HG02763 (cell line): ENCODE results near the gene TAPBP.

Source experiments
- ATAC-seq: cut with Tn5 transposase; IDR thresholded peaks from one replicate; pipeline ENCODE4 v1.9.1; 2021; ENCODE audit warnings: mild to moderate bottlenecking, moderate library complexity; ENCODE audit not compliant: unreplicated experiment

TAPBP gene

GRCh38 chr6:33320315-33321181 is 6.7 kb upstream of the TAPBP start:
- ATAC-seq, result no peak

GRCh38 chr6:33319939-33320314 is 6.0 kb upstream of the TAPBP start:
- no peak for ATAC-seq

- ATAC-seq, result no peak
These were observed 4.7 kb upstream of the TAPBP start for GRCh38 chr6:33318426-33319073.

- ATAC-seq, result peak; percentile 51
These were observed 4.0 kb upstream of the TAPBP start, which contains the start of gene ZBTB22 for GRCh38 chr6:33317669-33318425. ZBTB22 (minus strand) TSS chr6:33317744; CDS start chr6:33316916, 828 bp downstream.

GRCh38 chr6:33317419-33317668 is 3.5 kb upstream of the TAPBP start:
- no peak for ATAC-seq

GRCh38 chr6:33316603-33317418 is 2.9 kb upstream of the TAPBP start:
- ATAC-seq, result no peak

- no peak for ATAC-seq
These were observed 2.1 kb upstream of the TAPBP start for GRCh38 chr6:33315793-33316602.

GRCh38 chr6:33314943-33315792 is 1.3 kb upstream of the TAPBP start:
- no peak for ATAC-seq

- no peak for ATAC-seq
These were observed 651 bp upstream of the TAPBP start for GRCh38 chr6:33314515-33314942.

GRCh38 chr6:33313105-33313708 is 671 bp downstream of the TAPBP start:
- ATAC-seq, result no peak

- no peak for ATAC-seq
These were observed 1.3 kb downstream of the TAPBP start for GRCh38 chr6:33312361-33313104.

GRCh38 chr6:33306356-33306755 is 7.5 kb downstream of the TAPBP start:
- ATAC-seq, result no peak

- no peak for ATAC-seq
These were observed 8.8 kb downstream of the TAPBP start for GRCh38 chr6:33305052-33305451.

- ATAC-seq, result no peak
These were observed 9.7 kb downstream of the TAPBP start for GRCh38 chr6:33304216-33304615.

- ATAC-seq, result no peak
These were observed 12.0 kb downstream of the TAPBP start for GRCh38 chr6:33301877-33302276.

GRCh38 chr6:33299237-33299944 is 14.5 kb downstream of the TAPBP start:
- ATAC-seq, result peak; percentile 78

- peak; percentile 26 for ATAC-seq
These were observed 15.1 kb downstream of the TAPBP start, which contains the start of gene RGL2 for GRCh38 chr6:33298773-33299236. RGL2 (minus strand) TSS chr6:33298942; CDS start chr6:33298610, 332 bp downstream.
